Measurements from ENCODE around the gene UBE2G1. TPM values are rescaled to one million over a fixed set of nuclear protein-coding genes. Genes with fewer than 3 reads are reported as not detected.

The UBE2G1 gene
- total and polyA plus RNA-seq, 9 of the 15 experiments (the other 6 are each of a cell fraction or from before 2014, with no cell fraction given) = 10.1 to 65.9 (median 29.7) TPM

DNA sequence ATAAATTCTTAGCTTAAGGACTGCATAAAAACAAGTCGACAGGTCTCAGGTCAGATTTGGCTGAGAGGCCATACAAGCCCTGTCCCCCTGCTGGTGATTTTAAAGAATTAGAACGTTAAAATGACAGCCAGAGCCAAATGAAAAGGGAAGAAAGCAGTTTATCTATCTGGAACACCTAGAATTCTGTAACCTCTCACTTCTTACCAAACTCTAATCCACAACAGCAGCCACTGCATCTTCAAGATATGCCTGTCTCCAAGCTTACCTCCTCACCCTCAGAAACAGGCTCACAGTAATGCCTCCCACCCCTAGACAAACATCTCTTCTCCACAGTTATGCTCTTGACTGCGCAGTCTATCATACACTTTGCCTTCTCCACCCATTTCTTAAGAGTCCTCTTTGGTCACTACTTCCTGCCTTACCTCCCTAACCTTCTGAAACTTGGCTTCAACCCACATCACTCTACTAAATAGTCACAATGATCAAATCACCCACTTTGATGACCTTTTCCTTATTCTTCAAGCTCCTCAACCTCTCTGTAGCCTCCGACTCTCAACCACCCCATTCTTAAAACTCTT lies 116.9 kb downstream of the UBE2G1 start (continued):
- TF ChIP-seq, protein P1, sequence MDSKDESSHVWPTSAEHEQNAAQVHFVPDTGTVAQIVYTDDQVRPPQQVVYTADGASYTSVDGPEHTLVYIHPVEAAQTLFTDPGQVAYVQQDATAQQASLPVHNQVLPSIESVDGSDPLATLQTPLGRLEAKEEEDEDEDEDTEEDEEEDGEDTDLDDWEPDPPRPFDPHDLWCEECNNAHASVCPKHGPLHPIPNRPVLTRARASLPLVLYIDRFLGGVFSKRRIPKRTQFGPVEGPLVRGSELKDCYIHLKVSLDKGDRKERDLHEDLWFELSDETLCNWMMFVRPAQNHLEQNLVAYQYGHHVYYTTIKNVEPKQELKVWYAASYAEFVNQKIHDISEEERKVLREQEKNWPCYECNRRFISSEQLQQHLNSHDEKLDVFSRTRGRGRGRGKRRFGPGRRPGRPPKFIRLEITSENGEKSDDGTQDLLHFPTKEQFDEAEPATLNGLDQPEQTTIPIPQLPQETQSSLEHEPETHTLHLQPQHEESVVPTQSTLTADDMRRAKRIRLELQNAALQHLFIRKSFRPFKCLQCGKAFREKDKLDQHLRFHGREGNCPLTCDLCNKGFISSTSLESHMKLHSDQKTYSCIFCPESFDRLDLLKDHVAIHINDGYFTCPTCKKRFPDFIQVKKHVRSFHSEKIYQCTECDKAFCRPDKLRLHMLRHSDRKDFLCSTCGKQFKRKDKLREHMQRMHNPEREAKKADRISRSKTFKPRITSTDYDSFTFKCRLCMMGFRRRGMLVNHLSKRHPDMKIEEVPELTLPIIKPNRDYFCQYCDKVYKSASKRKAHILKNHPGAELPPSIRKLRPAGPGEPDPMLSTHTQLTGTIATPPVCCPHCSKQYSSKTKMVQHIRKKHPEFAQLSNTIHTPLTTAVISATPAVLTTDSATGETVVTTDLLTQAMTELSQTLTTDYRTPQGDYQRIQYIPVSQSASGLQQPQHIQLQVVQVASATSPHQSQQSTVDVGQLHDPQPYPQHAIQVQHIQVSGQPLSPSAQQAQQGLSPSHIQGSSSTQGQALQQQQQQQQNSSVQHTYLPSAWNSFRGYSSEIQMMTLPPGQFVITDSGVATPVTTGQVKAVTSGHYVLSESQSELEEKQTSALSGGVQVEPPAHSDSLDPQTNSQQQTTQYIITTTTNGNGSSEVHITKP (IDR thresholded peaks at IDR 0.05; ENCODE audit: partially characterized antibody) = peak; percentile 61
- TF ChIP-seq CTBP1 (IDR thresholded peaks at IDR 0.05; ENCODE audit: borderline replicate concordance) (peak; percentile 91), SOX6 (IDR thresholded peaks at IDR 0.05) (peak; percentile 88), HLTF (IDR thresholded peaks at IDR 0.05) (peak; percentile 73; the same call in 1 of the 2 replicates), CTCF (IDR thresholded peaks at IDR 0.05 in 2 of 3, conservative IDR thresholded peaks at IDR 0.05 in 1 of 3; ENCODE audit: insufficient read depth in 2 of 3, low read depth in 1 of 3, low read length in 3 of 3) (peak; percentile 53 to 70 (median 64)), ZFP36 (IDR thresholded peaks at IDR 0.05; ENCODE audit: low read depth, low read length, partially characterized antibody) (no peak), TOE1 (IDR thresholded peaks at IDR 0.05; ENCODE audit: borderline replicate concordance) (peak; percentile 56; the same call in 1 of the 2 replicates), TOE1 (CRISPR knock-in tag; IDR thresholded peaks at IDR 0.05; ENCODE audit: borderline replicate concordance, low read depth) (no peak), NFE2 (IDR thresholded peaks at IDR 0.05; ENCODE audit: low read depth) (no peak), HNRNPH1 (optimal IDR thresholded peaks at IDR 0.05; ENCODE audit: low read depth, low read length) (no peak), ZBTB17 (CRISPR knock-in tag; IDR thresholded peaks at IDR 0.05) (no peak), FOXA1 (IDR thresholded peaks at IDR 0.05; ENCODE audit: borderline replicate concordance) (no peak), MEF2A (IDR thresholded peaks at IDR 0.05; ENCODE audit: control insufficient read depth, low read depth, low read length) (0 out of 2 replicates have a peak, but pooled peaks have one; percentile 16), AFF1 (IDR thresholded peaks at IDR 0.05; ENCODE audit: low read depth in 1 of 2, partially characterized antibody in 2 of 2) (peak in 1 of 2 experiments; percentile 70), MYC (IDR thresholded peaks at IDR 0.05; ENCODE audit: low read depth, low read length) (no peak), MYC (CRISPR knock-in tag; IDR thresholded peaks at IDR 0.05; ENCODE audit: borderline replicate concordance, low read depth) (no peak)
- TF ChIP-seq, protein P2, sequence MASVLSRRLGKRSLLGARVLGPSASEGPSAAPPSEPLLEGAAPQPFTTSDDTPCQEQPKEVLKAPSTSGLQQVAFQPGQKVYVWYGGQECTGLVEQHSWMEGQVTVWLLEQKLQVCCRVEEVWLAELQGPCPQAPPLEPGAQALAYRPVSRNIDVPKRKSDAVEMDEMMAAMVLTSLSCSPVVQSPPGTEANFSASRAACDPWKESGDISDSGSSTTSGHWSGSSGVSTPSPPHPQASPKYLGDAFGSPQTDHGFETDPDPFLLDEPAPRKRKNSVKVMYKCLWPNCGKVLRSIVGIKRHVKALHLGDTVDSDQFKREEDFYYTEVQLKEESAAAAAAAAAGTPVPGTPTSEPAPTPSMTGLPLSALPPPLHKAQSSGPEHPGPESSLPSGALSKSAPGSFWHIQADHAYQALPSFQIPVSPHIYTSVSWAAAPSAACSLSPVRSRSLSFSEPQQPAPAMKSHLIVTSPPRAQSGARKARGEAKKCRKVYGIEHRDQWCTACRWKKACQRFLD (CRISPR knock-in tag; IDR thresholded peaks at IDR 0.05) = peak; percentile 56; the same call in 1 of the 2 replicates

Measured in K562 (cell line).